HG03108 (cell line): ENCODE results near the gene PHYKPL.
"Not testable (repeated sequence)": the region's sequence is repeated elsewhere in the genome, so short reads cannot be mapped to it uniquely, and the experiment has no call there.

Source experiments
- ATAC-seq: cut with Tn5 transposase; IDR thresholded peaks from one replicate; pipeline ENCODE4 v1.9.1; 2021; ENCODE audit warnings: moderate library complexity; ENCODE audit not compliant: unreplicated experiment

Gene PHYKPL

DNA sequence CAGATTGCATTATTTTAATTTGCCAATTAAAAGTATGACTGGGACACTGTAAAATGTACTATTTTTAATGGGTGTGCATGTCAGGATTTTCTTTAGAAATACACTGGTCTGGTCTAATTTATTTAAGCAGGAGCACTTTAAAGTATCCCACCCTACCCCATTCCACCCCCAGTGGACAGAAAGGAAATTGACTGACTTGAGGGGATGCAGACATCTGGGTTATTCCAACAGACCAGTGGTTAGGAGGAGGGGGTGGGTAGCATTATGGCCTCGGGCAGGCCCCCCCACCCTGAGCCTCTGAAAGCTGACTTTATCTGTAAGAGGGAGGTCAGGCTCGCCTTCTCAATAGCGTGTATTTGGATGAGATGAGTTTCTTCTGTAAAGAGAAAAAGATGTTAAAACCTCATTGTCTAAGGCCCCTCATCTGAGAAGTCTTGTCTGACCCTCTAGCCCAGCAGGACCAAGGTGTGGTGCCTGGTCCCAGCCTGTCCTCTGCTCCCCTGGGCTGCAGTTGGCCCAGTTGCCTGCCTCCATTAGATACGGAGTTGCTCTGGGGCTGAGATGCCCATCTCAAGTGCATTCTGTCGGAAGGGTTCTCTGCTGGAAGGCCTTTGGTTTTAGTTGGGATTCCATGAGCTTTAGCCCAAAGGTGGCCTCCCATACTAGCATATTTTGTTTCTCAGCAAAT lies 23.9 kb downstream of the PHYKPL start:
- no peak for ATAC-seq

DNA sequence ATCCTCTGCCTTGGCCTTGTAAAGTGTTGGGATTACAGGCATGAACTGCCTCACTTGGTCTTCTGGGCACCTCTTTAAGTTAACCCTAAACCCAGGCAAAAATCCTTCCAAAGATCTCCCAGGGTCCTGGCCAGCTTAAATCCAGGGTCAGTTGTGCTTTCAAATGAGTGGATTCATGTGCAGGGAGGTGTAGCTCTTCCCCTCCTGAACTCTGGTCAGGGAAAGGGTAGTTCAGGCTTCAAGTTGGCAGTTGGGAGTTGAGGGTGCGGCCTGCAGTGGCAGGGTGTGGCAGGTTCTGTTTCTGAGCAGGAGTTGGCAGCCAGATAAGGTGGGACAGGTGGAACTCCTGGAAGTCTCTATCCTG lies 24.7 kb downstream of the PHYKPL start:
- no peak for ATAC-seq

- no peak for ATAC-seq
Measured at GRCh38 chr5:178207183-178207916, 25.3 kb downstream of the PHYKPL start.

GRCh38 chr5:178206166-178207101 lies 26.2 kb downstream of the PHYKPL start:
- no peak for ATAC-seq

- no peak for ATAC-seq
Measured at GRCh38 chr5:178205749-178206047, 26.9 kb downstream of the PHYKPL start.

DNA sequence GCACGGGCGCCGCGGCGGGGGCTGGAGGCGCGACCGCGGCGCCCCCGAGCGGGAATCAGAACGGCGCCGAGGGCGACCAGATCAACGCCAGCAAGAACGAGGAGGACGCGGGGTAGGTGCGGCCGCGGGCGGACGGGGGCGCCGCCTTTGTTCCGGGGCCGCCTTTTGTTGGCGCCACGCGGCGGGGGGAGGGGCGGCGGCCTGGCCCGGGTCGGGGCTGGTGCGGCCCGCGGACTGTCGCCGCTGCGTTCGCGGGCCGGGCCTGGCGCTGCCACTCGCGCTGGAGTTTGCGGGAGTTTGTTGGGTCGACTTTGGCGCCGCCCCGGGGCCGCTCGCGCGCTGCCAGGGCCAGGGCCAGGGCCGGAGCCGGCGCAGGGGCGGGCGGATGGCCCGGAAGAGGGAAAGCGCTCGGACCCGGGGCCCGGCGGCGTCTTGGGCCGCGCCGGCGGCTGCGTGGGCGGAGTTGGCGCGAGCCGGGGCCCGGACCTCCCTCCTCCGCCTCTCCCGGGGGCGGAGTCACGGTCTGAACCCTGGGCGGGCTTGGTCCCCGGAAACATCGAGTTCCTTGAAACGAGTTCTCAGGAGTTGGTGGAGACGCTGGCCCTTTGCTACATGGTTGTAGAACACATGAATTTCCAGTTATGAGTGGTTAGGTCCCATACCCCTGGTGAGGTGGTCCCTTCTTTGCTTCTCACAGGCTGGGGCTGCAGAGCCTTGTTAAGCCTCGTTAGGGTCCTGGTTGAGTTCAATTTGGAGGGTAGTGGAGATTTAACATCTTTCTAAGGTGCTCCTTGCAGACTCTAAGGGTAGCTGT lies 27.5 kb downstream of the PHYKPL start:
- ATAC-seq = peak; percentile 50

DNA sequence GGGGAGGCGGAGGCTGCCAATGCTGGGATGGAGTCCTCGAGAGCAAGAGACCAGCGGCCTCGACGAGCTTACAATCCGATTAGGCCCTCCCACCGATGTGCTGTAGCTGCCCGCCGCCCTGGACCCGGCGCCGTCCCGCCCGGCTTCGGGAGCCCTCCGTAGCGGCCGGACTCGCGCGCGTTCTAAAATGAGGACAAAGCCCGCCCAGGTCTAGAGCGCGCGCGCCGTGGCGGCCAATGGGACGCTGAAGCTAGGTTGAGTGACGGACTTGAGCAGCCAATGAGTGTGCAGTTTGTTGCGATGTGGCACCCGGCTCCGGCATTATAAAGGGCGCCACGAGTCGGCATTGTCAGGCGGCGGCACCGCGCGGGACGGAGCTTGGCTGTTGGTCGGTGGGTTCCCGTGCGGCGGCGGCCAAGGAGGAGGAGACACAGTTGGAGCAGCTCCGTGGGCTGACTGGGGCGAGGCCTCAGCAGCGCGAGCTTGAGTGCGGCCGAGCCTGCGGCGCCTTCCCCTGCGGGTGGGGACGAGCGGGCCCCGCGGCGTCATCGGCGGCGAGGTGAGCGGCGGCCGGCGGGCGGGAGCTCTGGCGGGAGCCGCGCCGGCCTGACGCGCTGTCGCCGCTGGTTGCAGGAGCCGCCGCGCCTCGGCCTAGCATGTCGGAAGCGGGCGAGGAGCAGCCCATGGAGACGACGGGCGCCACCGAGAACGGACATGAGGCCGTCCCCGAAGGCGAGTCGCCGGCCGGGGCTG lies 28.2 kb downstream of the PHYKPL start, which contains the start of gene HNRNPAB:
TSS of gene HNRNPAB (plus strand) at position 352 of the 753 bp plus-strand sequence. CDS start at position 657, 305 bp downstream.
- peak; percentile 80 for ATAC-seq

DNA sequence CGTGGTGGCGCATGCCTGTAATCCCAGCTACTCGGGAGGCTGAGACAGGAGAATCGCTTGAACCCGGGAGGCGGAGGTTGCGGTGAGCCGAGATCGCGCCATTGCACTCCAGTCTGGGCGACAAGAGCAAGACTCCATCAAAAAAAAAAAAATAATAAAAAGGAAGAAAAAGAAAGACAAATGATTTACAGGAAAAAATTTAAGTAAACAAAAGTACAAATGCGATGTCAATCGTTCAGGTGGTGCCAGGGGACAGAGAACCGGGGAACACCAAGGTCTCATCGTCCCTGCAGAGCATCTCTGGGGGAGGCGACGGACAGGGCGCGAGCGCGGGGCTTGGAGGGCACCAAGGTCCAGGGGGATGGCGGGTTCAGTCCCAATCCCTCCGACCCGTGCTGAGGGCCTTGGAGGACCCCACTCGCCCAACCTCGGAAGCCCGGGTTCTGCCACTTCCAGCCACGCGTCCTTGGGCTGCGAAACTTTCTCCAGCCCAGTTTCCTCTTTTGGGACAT lies 28.9 kb downstream of the PHYKPL start:
- no peak for ATAC-seq

GRCh38 chr5:178202541-178202940 lies 30.1 kb downstream of the PHYKPL start:
- no peak for ATAC-seq

DNA sequence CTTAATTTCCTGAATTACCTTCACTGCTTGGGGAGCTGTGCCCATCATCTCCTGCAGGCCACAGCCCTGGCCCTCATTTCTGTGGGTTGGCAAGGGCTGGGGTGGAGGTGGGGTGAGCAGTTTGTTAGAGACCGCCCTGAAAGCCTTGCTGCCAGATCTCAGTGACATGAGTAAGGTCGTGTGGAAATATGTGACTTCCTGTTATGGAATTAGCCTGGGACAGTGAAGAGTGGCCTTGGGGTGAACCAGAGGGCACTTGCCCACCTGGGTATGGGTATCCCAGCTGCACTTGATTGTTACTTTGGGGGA lies 30.7 kb downstream of the PHYKPL start:
- ATAC-seq = no peak

DNA sequence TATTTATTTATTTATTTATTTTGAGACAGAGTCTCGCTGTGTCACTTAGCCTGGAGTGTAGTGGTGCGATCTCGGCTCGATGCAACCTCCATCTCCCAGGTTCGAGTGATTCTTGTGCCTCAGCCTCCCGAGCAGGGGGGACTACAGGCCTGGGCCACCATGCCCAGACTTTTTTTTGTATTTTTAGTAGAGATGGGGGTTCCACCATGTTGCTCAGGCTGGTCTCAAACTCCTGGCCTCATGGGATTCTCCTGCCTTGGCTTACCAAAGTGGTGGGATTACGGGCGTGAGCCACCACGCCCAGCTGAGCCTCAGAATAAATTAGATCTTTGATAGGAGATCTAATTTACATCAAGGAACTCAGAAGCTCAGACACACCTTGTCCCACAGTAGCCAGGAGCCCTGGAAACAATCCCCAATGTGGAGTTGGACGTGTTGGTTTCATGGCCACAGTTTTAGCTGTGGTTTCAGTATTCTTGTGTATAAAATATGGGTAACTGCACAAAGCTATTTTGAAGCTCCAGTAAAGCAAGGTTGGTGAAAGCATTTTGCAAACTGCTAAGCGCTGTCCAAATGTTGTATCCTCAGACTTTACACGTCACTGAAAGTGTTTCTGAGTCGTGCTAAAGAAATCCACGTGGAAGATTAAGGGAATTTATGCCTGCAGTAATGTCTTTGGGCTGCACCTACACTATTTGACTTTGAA lies 31.2 kb downstream of the PHYKPL start:
- no peak for ATAC-seq

DNA sequence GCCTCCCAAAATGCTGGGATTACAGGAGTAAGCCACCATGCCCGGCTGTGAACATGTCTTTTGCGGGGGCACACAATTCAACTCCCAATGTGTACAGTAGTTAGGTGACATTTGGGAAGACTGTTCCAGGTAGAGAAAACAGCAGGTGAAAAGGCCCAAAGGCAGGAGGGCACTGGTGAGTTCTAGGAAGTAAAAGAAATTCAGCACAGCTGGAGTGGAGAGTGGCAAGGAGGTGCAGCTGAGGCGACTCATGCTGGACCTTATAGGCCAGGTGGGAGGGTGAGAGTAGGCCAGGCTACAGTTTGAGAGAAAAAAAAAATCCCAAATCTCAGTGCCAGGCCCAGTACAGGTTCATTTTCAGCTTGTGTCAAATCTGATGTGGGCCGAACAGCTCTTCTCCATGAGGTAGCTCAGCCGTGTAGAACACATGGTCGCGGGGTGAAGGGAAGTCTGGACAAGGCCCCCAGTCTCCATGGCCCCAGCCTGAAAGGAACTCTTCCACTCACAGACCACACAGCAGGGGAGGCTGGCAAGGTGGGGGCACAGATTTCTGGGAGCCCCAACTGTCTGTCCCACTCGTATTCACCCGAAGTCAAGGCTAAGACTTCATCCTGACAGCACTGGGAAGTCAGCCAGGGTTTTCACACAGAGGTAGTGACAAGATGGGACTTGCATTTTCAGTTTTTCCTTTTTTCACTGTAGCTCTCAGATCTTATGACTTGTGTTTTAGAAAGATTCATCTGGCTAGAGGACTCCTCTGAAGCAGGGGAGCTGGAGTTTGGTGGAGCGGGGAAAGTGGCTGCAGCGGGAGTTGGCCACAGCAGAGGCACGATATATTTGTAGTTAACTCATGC lies 32.8 kb downstream of the PHYKPL start:
- no peak for ATAC-seq

DNA sequence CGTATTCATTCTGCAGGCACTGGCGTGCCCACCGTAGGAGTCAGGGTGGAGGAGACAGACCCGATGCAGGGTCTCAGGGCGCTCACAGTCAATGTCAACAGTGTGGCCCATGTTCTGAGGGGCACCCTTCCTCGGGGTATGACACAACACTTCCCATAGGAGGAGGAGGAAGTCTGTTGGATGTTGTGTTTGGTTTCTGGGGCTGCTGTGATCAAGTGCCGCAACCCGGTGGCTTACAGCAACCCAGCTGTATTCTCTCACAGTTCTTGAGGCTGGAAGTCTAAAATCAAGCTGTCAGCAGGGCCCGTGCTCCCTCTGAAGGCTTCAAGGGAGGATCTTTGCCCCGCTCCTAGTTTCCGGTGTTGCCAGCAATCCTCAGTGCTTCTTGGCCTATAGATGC lies 33.9 kb downstream of the PHYKPL start:
- no peak for ATAC-seq

GRCh38 chr5:178198151-178198550 lies 34.5 kb downstream of the PHYKPL start:
- ATAC-seq = not testable (repeated sequence)

DNA sequence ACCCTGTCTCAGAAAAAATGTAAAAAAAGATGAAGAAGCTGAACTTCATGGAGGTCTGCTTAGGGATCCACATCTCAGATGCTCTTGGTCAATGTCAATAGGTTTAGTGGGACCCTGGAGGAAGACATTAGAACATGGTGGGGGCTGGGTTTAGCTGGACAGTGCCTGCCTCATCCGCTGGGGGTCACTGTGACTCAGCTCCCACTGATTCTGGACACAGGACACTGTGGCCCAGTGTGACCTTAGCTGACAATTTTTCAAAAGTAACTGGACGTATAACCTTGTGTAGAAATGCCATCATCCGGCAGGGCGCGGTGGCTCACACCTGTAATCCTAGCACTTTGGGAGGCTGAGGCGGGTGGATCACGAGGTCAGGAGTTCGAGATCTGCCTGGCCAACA lies 35.6 kb downstream of the PHYKPL start:
- ATAC-seq = no peak

- no peak for ATAC-seq
Measured at GRCh38 chr5:178196281-178196812, 36.3 kb downstream of the PHYKPL start.

GRCh38 chr5:178194026-178194425 lies 38.6 kb downstream of the PHYKPL start:
- ATAC-seq = no peak

DNA sequence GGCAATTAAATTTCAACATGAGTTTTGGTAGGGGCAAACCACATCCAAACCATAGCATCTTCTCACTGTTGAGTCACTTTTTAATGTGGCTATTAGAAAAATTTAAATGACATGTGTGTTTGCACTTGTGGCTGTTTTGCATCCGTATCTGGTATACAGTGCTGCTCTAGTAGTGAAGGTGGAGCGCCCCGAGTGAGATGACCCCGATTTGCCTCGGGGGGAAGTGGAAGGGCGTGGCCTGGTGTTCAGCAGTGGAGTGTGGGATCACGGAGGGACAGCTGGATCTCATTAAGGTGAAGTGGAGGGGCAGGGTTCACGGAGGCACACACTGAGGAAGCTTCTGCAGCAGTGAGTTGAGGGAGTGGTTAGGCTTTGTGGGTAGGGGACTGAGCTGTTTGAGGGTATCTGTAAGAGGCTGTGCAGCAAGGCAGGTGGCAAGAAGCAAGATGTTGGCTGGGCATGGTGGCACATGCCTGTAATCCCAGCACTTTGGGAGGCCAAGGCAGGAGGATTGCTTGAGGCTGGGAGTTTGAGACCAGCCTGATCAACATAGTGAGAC lies 39.3 kb downstream of the PHYKPL start:
- no peak for ATAC-seq
